ENCODE results near the gene LSR. TPM values are rescaled to one million over a fixed set of nuclear protein-coding genes. Genes with fewer than 3 reads are reported as not detected.

LSR gene
- total RNA-seq, 2 experiments from 2014 or later, result 13.2 to 13.3 TPM

DNA sequence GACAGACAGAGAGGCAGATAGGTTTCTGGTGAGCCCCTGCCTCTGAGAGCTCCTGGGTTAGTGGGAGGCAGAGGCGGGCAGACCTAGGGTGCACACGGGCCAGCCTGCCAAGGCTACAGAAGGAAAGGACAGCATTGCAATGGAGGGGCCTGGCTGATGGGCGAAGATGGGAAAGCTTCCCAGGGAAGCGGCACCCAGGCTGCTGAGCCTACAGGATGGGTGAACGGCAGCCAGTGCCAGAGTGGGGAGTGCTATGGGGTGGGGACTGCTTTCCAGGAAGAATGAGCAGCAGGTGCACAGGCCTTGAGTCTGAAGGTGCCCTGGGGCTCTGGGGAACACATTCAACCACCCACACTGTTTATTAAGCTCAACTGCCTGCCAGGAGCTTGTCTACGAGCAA is 42.5 kb downstream of the LSR start:
- CTCF ChIA-PET, result no interaction called here
- H3K4me3 Mint-ChIP-seq, result no peak overlapping the region
- H3K4me1 Mint-ChIP-seq, result peaks cover 8% of the 10 kb centered on the region
- POLR2A ChIA-PET, result no interaction called here
- H3K27ac Mint-ChIP-seq, result no peak overlapping the region
- no peaks in the 10 kb centered on the region for H3K36me3 Mint-ChIP-seq (ENCODE audit: low read depth)
- no peaks in the 10 kb centered on the region for H3K9me3 Mint-ChIP-seq
- peaks cover 4% of the 10 kb centered on the region for H3K27me3 Mint-ChIP-seq
- no peak for DNase-seq

DNA sequence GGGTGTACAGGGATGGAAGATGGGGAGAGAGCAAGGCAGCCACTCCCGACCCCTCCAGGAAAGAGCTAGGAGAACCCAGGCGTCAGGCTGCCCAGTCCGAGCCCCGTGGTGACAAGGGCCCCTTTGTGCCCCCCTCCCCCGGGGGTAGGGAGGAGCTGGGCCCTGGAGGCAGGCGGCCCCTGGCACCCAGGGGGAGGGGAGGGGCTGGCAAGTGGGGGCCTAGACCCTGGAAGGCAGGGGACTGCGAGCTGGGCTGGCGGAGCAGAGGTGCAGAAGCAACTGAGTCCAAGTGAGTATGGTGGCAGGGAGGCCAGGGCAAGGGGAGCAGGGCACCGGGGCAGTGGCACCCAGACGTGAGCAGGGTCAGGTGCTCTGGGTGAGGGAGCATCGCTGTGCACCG is 43.1 kb downstream of the LSR start, which contains the start of gene MAG:
TSS of gene MAG (plus strand) at position 246 of the 400 bp plus-strand sequence. CDS start 3,248 bp downstream, outside the sequence.
- Mint-ChIP-seq H3K4me3 (no peak within 1 kb of the TSS), H3K4me1 (peaks cover 8% of the 10 kb centered on the region), H3K27me3 (peaks cover 4% of the 10 kb centered on the region), H3K9me3 (no peaks in the 10 kb centered on the region), H3K27ac (no peak within 1 kb of the TSS), H3K36me3 (ENCODE audit: low read depth) (no peaks in the 10 kb centered on the region)
- POLR2A ChIA-PET, result no interaction called here
- CTCF ChIA-PET, result no interaction called here
- DNase-seq, result no peak

DNA sequence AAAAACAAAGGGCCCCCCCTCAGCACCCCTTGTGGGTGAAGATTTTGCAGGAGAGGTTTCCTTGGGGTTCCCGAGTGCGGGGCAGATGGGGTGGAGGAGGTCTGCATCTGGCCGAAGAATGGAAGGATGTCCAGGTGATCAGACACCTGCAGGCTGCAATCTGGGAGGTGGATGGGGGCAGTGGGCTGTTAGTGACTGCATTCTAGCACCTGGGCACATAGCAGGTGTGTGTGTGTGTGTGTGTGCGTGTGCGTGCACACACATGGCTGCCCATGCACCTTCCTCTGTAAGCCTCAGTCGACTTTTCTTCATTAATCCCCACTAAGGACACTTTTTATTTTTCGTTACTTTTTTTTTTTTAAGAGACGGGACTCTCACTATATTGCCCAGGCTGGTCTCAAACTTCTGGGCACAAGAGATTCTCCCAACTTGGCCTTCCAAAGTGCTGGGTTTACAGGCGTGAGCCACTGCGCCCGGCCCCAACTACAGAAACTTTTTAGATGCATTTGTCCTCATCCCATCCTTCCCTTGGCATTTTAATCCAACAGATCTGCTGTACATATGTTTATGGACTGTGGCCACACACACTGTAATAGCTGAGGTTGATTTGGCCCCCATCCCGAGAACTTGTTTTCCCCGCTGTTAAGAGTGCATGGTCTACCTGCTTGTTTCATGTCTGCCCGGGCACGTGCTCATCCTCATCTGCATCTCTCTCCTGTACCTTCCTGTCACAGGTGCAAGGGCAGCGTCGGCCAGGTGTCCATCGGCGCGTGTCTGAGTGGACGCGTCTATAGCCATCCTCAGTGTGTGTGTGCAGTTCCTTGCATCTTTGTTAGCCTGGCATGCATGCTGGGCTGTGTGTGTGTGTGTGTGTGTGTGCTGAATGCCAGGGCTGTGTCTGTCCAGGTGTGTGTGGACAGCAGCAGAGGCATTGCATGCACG is 43.9 kb downstream of the LSR start:
- no peak for DNase-seq
- no peaks in the 10 kb centered on the region for H3K36me3 Mint-ChIP-seq (ENCODE audit: low read depth)
- peaks cover 2% of the 10 kb centered on the region for H3K27me3 Mint-ChIP-seq
- H3K4me3 Mint-ChIP-seq, result no peak overlapping the region
- H3K27ac Mint-ChIP-seq, result no peak overlapping the region
- H3K9me3 Mint-ChIP-seq, result no peaks in the 10 kb centered on the region
- H3K4me1 Mint-ChIP-seq, result peaks cover 8% of the 10 kb centered on the region
- ChIA-PET POLR2A (no interaction called here), CTCF (no interaction called here)

DNA sequence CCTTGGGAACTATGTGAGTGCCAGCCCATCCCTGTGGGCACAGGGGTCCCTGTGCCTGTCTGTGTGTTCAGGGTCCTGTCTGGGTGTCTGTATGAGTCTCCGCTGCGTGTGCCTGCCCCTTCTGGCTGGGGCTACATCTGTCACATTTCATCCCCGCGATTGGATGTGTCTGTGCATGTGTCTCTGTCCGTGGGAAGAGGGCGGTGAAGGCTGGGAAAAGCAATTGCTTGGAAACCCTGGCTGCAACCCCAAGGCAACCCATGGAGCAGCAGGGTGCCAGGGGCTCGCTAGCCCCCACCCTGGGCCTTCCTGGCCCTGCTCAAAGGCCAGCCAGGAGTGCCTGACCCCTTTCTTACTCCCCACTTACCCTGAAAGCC is 44.5 kb downstream of the LSR start:
- Mint-ChIP-seq H3K36me3 (ENCODE audit: low read depth) (no peaks in the 10 kb centered on the region), H3K27ac (no peak overlapping the region), H3K4me1 (peaks cover 8% of the 10 kb centered on the region), H3K4me3 (no peak overlapping the region), H3K27me3 (peaks cover 2% of the 10 kb centered on the region), H3K9me3 (no peaks in the 10 kb centered on the region)
- POLR2A ChIA-PET, result no interaction called here
- no peak for DNase-seq
- CTCF ChIA-PET, result no interaction called here

DNA sequence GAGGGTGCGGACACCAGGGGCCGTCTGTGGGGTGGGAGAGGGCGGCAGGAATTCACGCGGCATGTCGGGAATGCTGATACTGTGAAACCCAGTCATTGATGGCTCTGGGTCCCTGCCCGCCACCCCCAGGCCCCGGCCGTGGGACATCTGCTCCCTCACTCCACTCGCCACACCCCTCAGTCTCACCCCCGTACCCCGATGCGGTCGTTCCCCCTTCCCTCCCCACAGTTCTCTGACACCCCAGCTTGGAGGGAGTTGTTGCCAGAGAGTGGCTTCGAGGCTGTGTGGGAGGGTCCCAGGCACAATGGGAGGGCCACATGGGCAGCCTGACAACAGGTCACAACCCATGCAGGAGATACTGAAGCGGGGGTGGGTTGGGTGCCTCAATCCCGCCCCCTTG is 45.0 kb downstream of the LSR start:
- no peak for DNase-seq
- CTCF ChIA-PET, result no interaction called here
- Mint-ChIP-seq H3K27ac (no peak overlapping the region), H3K4me3 (no peak overlapping the region), H3K4me1 (peaks cover 8% of the 10 kb centered on the region), H3K27me3 (peaks cover 2% of the 10 kb centered on the region), H3K36me3 (ENCODE audit: low read depth) (no peaks in the 10 kb centered on the region), H3K9me3 (no peaks in the 10 kb centered on the region)
- POLR2A ChIA-PET, result no interaction called here

DNA sequence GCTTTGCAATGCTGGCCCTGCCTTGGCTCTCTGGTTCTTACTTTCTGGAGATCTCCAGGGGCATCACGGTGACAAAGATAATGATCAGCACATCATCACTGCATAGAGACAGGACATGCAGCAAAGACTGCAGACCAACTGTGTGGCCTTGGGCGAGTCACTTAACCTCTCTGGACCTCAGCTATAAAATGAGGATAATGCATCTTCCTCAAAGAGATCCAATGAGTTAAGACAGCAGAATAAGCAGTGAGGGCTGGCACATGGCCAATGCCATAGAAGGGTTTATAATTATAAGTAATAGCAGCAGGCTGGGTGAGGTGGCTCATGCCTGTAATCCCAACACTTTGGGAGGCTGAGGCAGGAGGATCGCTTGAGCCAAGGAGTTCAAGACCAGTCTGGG is 45.5 kb downstream of the LSR start:
- H3K27me3 Mint-ChIP-seq, result peaks cover 2% of the 10 kb centered on the region
- H3K4me1 Mint-ChIP-seq, result peaks cover 8% of the 10 kb centered on the region
- H3K27ac Mint-ChIP-seq, result no peak overlapping the region
- ChIA-PET POLR2A (no interaction called here), CTCF (no interaction called here)
- H3K9me3 Mint-ChIP-seq, result no peaks in the 10 kb centered on the region
- no peak overlapping the region for H3K4me3 Mint-ChIP-seq
- DNase-seq, result no peak
- H3K36me3 Mint-ChIP-seq (ENCODE audit: low read depth), result no peaks in the 10 kb centered on the region

DNA sequence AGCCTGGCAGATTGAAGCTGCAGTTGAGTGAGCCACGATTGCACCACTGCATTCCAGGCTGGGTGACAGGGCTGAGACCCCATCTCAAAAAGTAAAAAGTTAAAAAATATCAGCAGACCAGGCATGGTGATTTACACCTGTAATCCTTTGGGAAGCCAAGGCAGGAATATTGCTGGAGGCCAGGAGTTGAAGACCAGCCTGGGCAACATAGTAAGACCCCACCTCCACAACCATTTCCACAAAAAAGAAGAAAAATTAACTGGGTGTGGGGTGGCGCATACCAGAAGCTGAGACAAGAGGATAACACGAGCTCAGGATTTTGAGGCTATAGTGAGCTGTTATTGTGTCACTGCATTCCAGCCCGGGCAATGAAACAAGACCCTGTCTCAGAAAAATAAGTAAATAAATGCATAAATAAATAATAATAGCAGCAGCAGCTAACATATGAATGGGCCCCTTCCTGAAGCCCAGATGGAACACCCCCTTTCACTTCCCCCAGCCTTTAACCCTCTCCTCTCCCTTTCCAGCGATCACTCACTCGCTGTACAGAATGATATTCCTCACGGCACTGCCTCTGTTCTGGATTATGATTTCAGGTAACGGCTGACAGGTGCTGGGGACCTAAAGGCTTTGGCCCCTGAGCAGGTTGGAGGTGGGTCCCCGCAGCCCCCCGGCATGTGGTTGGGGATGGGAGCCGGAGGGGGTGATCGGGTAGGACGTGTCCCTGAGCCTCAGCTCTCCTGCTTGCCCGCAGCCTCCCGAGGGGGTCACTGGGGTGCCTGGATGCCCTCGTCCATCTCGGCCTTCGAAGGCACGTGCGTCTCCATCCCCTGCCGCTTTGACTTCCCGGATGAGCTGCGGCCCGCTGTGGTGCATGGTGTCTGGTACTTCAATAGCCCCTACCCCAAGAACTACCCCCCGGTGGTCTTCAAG is 46.3 kb downstream of the LSR start:
- POLR2A ChIA-PET, result no interaction called here
- Mint-ChIP-seq H3K27me3 (peaks cover 2% of the 10 kb centered on the region), H3K4me3 (no peak overlapping the region), H3K4me1 (peaks cover 8% of the 10 kb centered on the region), H3K36me3 (ENCODE audit: low read depth) (no peaks in the 10 kb centered on the region), H3K9me3 (no peaks in the 10 kb centered on the region), H3K27ac (no peak overlapping the region)
- CTCF ChIA-PET, result no interaction called here
- no peak for DNase-seq

DNA sequence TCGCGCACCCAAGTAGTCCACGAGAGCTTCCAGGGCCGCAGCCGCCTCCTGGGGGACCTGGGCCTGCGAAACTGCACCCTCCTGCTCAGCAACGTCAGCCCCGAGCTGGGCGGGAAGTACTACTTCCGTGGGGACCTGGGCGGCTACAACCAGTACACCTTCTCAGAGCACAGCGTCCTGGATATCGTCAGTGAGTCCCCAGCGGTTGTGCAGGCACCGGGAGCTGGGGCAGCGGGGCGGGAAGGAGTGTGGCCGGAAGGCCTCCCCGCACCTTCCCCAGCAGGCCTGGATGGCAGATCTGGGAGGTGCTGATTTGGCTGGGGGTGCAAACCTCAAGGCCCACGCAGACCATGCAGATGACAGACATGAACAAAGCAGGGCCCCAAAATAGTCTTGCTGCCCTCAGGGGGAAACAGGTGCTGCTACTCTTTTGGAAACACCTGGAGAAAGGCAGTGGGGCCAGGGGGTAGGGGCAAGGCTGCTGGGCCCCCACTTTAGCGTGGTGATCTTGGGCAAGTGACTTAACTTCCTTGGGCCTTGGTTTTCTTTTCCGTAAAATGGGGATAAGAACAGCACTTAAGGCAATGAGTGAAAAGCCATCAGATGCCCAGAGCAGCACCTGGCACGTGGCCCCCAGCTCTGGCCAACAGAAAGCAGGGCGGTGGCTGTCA is 47.1 kb downstream of the LSR start:
- no peak overlapping the region for H3K27ac Mint-ChIP-seq
- peaks cover 8% of the 10 kb centered on the region for H3K4me1 Mint-ChIP-seq
- no peaks in the 10 kb centered on the region for H3K36me3 Mint-ChIP-seq (ENCODE audit: low read depth)
- DNase-seq, result peak; percentile 37
- H3K4me3 Mint-ChIP-seq, result no peak overlapping the region
- H3K9me3 Mint-ChIP-seq, result no peaks in the 10 kb centered on the region
- ChIA-PET POLR2A (interaction anchor here (0.6 kb wide), 1 partner anchor 87 kb away, joined by 3 read pairs; no protein-coding TSS in a partner anchor), CTCF (no interaction called here)
- H3K27me3 Mint-ChIP-seq, result peaks cover 2% of the 10 kb centered on the region

DNA sequence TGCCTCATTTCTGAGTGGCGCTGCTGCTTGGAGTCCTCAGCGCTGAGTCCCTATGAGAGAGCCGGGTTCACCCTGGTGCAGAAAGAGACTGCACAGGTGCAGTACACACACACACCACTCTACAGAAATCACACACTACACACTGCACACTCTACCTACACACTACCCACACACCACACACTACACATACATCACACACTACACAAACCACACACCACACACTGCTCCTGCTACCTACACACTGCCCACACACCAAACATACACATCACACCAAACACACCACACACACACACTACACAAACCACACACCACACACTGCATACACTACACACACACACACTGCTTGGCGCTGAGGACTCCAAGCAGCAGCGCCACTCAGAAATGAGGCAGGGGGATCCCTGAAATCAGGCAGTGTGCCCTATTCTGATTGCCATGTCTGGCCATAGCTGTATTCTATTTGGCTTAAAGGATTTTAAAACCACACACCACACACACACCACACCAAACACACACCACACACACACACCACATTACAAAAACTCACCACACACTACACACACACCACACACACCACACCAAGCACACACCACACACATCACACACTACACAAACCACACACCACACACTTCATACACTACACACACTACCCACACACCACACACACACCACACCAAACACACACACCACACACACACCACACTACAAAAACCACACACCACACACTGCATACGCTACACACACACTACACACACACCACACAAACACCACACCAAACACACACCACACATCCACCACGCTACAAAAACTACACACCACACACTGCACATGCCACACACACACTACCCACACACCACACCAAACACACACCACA is 48.1 kb downstream of the LSR start:
- Mint-ChIP-seq H3K4me3 (no peak overlapping the region), H3K27ac (no peak overlapping the region), H3K27me3 (peaks cover 2% of the 10 kb centered on the region), H3K4me1 (peaks cover 8% of the 10 kb centered on the region), H3K36me3 (ENCODE audit: low read depth) (no peaks in the 10 kb centered on the region), H3K9me3 (no peaks in the 10 kb centered on the region)
- DNase-seq, result no peak
- POLR2A ChIA-PET, result interaction anchor here (0.6 kb wide), 1 partner anchor 88 kb away, joined by 3 read pairs; no protein-coding TSS in a partner anchor
- CTCF ChIA-PET, result no interaction called here

DNA sequence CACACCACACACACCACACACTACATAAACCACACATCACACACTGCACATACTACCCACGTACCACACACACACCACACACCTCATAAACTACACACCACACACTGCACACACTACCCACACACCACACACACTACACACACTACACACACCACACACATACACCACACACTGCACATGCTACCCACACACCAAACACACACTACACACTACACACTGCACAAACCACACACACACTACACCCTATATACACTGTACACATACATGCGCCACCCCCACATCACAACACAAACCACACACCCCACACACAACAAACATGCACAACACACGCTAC is 48.7 kb downstream of the LSR start:
- ChIA-PET CTCF (no interaction called here), POLR2A (no interaction called here)
- Mint-ChIP-seq H3K4me3 (no peak overlapping the region), H3K4me1 (peaks cover 8% of the 10 kb centered on the region), H3K27ac (no peak overlapping the region), H3K36me3 (ENCODE audit: low read depth) (no peaks in the 10 kb centered on the region), H3K9me3 (no peaks in the 10 kb centered on the region), H3K27me3 (peaks cover 2% of the 10 kb centered on the region)
- DNase-seq, result no peak

DNA sequence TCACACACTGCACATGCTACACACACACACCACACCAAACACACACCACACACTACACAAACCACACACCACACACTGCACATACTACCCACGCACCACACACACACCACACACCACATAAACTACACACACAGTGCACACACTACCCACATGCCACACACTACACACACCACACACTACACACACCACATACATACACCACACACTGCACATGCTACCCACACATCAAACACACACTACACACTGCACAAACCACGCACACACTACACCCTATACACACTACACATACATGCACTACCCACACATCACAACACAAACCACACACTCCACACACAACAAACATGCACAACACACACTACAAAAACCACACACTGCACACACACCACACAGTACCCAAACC is 49.1 kb downstream of the LSR start:
- CTCF ChIA-PET, result no interaction called here
- POLR2A ChIA-PET, result no interaction called here
- Mint-ChIP-seq H3K27me3 (peaks cover 2% of the 10 kb centered on the region), H3K27ac (no peak overlapping the region), H3K36me3 (ENCODE audit: low read depth) (no peaks in the 10 kb centered on the region), H3K4me3 (no peak overlapping the region), H3K9me3 (no peaks in the 10 kb centered on the region), H3K4me1 (peaks cover 8% of the 10 kb centered on the region)
- no peak for DNase-seq

DNA sequence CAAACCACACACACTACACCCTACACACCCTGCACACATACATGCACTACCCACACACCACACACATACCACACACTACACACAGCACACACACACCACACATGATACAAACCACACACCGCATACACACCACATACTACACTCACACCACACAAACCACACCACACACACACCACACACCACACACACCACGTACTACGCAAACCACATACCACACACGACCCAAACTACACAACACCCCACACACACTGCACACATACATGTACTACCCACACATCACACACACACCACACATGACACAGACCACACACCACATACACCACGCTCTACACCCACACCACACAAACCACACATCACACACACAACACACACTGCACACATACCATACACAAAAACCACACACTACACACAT is 49.8 kb downstream of the LSR start:
- no peaks in the 10 kb centered on the region for H3K36me3 Mint-ChIP-seq (ENCODE audit: low read depth)
- H3K9me3 Mint-ChIP-seq, result no peaks in the 10 kb centered on the region
- no peak overlapping the region for H3K4me3 Mint-ChIP-seq
- no peak for DNase-seq
- POLR2A ChIA-PET, result no interaction called here
- peaks cover 8% of the 10 kb centered on the region for H3K4me1 Mint-ChIP-seq
- H3K27ac Mint-ChIP-seq, result no peak overlapping the region
- CTCF ChIA-PET, result no interaction called here
- H3K27me3 Mint-ChIP-seq, result no peaks in the 10 kb centered on the region

All from activated CD4-positive, alpha-beta memory T cell treated with anti-CD3 and anti-CD28 coated beads, Interleukin-2, amount 10 ng/mL, durations not matched to agents 7 days and 5 days (primary cell).